ENCODE data around the gene SMCO2.

The SMCO2 gene

DNA sequence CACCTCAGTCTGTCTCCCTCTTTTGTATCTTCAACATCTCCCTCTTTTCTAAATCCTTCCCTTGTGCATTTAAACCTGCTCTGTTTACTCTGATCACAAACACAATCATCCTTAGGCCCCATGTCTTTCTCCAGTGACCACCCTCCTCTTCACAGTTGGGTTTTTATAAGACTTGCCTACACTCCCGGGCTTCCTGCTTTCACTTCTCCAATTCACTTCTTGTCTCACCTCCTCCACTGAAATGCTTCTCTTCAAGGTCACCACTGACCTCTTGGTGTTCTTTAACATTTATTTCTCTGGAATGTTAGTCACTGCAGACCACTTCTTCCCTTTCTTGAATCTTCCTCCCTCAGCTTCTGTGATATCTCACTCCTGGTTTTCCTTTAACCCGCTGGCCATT is 8.7 kb upstream of the SMCO2 start:
- H3K4me3 ChIP-seq (replicated peaks; ENCODE audit: low read depth, low read length) = no peak overlapping the region
- no peaks in the 10 kb centered on the region for H3K27me3 ChIP-seq (replicated peaks; ENCODE audit: control insufficient read depth, insufficient read depth, low read length)
- no peak for TF ChIP-seq CTCF (IDR thresholded peaks at IDR 0.05; ENCODE audit: insufficient read depth, low read length, poor library complexity, severe bottlenecking)
- no peaks in the 10 kb centered on the region for H3K36me3 ChIP-seq (ENCODE audit: control insufficient read depth, insufficient read depth, low read length)
- DNase-seq (ENCODE audit: extremely low read depth, insufficient read length) = no peak

DNA sequence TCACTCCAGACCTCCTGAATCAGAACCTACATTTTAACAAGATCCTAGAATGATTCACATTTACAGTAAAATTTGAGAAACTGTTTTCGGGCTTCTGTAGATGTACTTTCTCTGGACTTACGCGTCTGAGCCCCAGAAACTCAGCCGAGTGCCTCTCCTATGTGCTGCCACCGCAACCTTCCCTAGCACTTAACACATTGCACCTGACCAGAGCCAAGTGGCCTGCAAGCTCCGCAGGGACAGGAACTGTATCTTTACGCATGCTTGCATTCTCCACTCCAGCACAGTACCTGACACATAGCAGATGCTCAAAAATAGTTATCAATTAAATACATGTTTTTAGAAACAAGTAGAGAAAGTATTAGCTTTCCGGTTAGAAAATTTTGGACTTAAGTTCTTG is 1.2 kb downstream of the SMCO2 start:
- no peak for TF ChIP-seq CTCF (IDR thresholded peaks at IDR 0.05; ENCODE audit: insufficient read depth, low read length, poor library complexity, severe bottlenecking)
- DNase-seq (ENCODE audit: extremely low read depth, insufficient read length) = no peak
- H3K36me3 ChIP-seq (ENCODE audit: control insufficient read depth, insufficient read depth, low read length) = no peaks in the 10 kb centered on the region
- H3K27me3 ChIP-seq (replicated peaks; ENCODE audit: control insufficient read depth, insufficient read depth, low read length) = no peaks in the 10 kb centered on the region
- H3K4me3 ChIP-seq (replicated peaks; ENCODE audit: low read depth, low read length) = no peak overlapping the region

DNA sequence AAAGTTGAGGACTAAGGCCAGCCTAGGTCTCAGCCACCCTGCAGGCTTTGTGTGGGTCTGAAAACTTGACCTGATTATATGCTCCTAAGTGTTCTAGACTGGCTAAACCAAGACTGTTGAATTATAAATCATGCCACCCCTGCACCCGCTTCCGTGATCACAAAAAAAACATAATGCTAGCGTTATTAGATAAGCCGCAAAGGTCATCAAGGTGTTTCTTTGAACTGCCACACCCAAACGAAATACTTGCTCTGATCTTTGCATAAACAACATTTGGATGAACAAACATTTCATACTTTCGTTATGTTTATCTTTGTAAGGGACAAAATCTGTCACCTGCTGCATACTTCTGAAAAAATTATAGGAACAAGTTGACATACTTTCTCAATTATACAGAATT is 2.5 kb downstream of the SMCO2 start:
- no peaks in the 10 kb centered on the region for H3K27me3 ChIP-seq (replicated peaks; ENCODE audit: control insufficient read depth, insufficient read depth, low read length)
- no peak for DNase-seq (ENCODE audit: extremely low read depth, insufficient read length)
- H3K36me3 ChIP-seq (ENCODE audit: control insufficient read depth, insufficient read depth, low read length) = no peaks in the 10 kb centered on the region
- TF ChIP-seq CTCF (IDR thresholded peaks at IDR 0.05; ENCODE audit: insufficient read depth, low read length, poor library complexity, severe bottlenecking) = no peak
- H3K4me3 ChIP-seq (replicated peaks; ENCODE audit: low read depth, low read length) = no peak overlapping the region

DNA sequence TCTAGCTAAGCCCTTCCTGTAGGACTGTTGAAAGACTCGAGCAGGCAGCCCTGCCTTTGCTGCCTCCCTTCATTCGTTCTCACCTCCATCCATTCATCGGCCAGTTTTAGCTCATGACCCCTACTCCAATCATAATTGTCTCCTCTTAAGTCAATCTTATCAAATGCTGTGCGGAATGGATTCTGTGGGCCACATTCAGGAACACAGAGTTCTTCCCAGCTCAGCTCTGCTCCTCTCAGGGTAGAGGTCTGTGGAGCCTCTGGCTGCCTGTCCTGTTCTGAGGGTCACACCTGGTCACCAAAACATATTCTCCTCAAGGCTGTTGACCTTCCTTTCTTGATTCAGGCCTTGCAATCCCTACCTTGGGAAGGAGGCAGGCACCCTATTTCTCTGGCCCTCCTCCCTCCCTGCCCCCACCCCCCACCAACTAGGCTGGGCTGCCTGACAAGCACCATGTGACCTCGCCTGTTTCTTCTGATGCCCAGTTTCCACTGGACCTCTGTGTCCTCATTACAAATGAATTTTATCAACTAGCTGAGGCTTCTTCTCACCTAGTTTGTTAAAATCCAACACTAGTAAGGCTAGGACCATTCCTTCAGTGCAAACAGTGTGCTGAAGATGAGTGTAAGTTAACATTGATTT is 3.5 kb downstream of the SMCO2 start:
- Histone ChIP-seq H3K36me3 (ENCODE audit: control insufficient read depth, insufficient read depth, low read length) (no peaks in the 10 kb centered on the region), H3K4me3 (replicated peaks; ENCODE audit: low read depth, low read length) (no peak overlapping the region), H3K27me3 (replicated peaks; ENCODE audit: control insufficient read depth, insufficient read depth, low read length) (no peaks in the 10 kb centered on the region)
- no peak for TF ChIP-seq CTCF (IDR thresholded peaks at IDR 0.05; ENCODE audit: insufficient read depth, low read length, poor library complexity, severe bottlenecking)
- DNase-seq (ENCODE audit: extremely low read depth, insufficient read length) = no peak

GRCh38 chr12:27451036-27451825 is 4.7 kb downstream of the SMCO2 start:
- Histone ChIP-seq H3K36me3 (ENCODE audit: control insufficient read depth, insufficient read depth, low read length) (no peaks in the 10 kb centered on the region), H3K27me3 (replicated peaks; ENCODE audit: control insufficient read depth, insufficient read depth, low read length) (no peaks in the 10 kb centered on the region), H3K4me3 (replicated peaks; ENCODE audit: low read depth, low read length) (no peak overlapping the region)
- no peak for DNase-seq (ENCODE audit: extremely low read depth, insufficient read length)
- TF ChIP-seq CTCF (IDR thresholded peaks at IDR 0.05; ENCODE audit: insufficient read depth, low read length, poor library complexity, severe bottlenecking) = no peak

Data from GM06990 (cell line).